CD4-positive, CD25-positive, alpha-beta regulatory T cell (primary cell): ENCODE data around the gene ASL. TPM values are rescaled to one million over a fixed set of nuclear protein-coding genes. Genes with fewer than 3 reads are reported as not detected.
"Not testable (repeated sequence)": the region's sequence is repeated elsewhere in the genome, so short reads cannot be mapped to it uniquely, and the experiment has no call there.

Source experiments
- ATAC-seq, 2 donors: fragments of 150-1000 bp; cut with Tn5 transposase; one replicate each; pipeline ENCODE4 v1.10.0; 2021; ENCODE audit warnings: low read depth in 2 of 2, moderate number of reproducible peaks in 2 of 2, moderate library complexity in 1 of 2
- DNase-seq, 3 donors: peaks; one replicate each; pipeline versions ENCODE4 v3.0.0 to v3.0.0-alpha.2; 2012 to 2022; ENCODE audit warnings: mixed read lengths in 1 of 3
- H3K27ac ChIP-seq: one replicate; pipeline ENCODE4 v1.7.0; 2013; ENCODE audit warnings: mild to moderate bottlenecking, low read length; ENCODE audit not compliant: insufficient read depth, poor library complexity, severe bottlenecking
- H3K27me3 ChIP-seq: one replicate; pipeline ENCODE4 v1.7.0; 2013; ENCODE audit warnings: low read length; ENCODE audit not compliant: control insufficient read depth, insufficient read depth
- H3K36me3 ChIP-seq: one replicate; pipeline ENCODE4 v1.7.0; 2013; ENCODE audit warnings: mild to moderate bottlenecking, low read length, moderate library complexity; ENCODE audit not compliant: control insufficient read depth, insufficient read depth
- H3K4me1 ChIP-seq: 2 replicates; pipeline ENCODE4 v1.7.0; 2013; ENCODE audit warnings: mild to moderate bottlenecking, low read length; ENCODE audit not compliant: insufficient read depth, control insufficient read depth, poor library complexity, severe bottlenecking
- H3K4me3 ChIP-seq: one replicate; pipeline ENCODE4 v1.7.0; 2013; ENCODE audit warnings: low read depth, mild to moderate bottlenecking, low read length, moderate library complexity
- H3K9me3 ChIP-seq, 2 experiments: 1 replicate in 1 of 2; 2 replicates in 1 of 2; pipeline ENCODE4 v1.7.0; 2013; ENCODE audit warnings: low read length in 2 of 2, mild to moderate bottlenecking in 1 of 2, moderate library complexity in 1 of 2; ENCODE audit not compliant: control insufficient read depth in 2 of 2
- H3K27ac Mint-ChIP-seq, 3 donors: one replicate each; pipeline ENCODE4 v1.8.0; 2020 to 2022; ENCODE audit warnings: mild to moderate bottlenecking in 3 of 3, mixed read lengths in 3 of 3, moderate library complexity in 2 of 3
- H3K27me3 Mint-ChIP-seq: one replicate; pipeline ENCODE4 v1.8.0; 2022; ENCODE audit warnings: mild to moderate bottlenecking, mixed read lengths
- H3K36me3 Mint-ChIP-seq: one replicate; pipeline ENCODE4 v1.8.0; 2020; ENCODE audit warnings: mixed read lengths
- H3K4me1 Mint-ChIP-seq, 4 donors: one replicate each; pipeline ENCODE4 v1.8.0; 2020 to 2022; ENCODE audit warnings: mixed read lengths in 4 of 4, mild to moderate bottlenecking in 1 of 4
- H3K4me3 Mint-ChIP-seq, 4 donors: one replicate each; pipeline ENCODE4 v1.8.0; 2020 to 2022; ENCODE audit warnings: mild to moderate bottlenecking in 4 of 4, mixed read lengths in 4 of 4, moderate library complexity in 3 of 4
- H3K9me3 Mint-ChIP-seq, 7 donors: one replicate each; pipeline ENCODE4 v1.8.0; 2020 to 2022; ENCODE audit warnings: mixed read lengths in 7 of 7, mild to moderate bottlenecking in 3 of 7, moderate library complexity in 2 of 7
- polyA plus RNA-seq, 4 donors: library from polyadenylated mRNA; unstranded; fragments of 300-500 nt; fragmentation: Illumina TruSeq; gene quantifications; one replicate each; pipeline ENCODE4 v1.2.3, GENCODE V29; 2021
- total RNA-seq: library from RNA; stranded (reverse); gene quantifications from one replicate; pipeline ENCODE4 v1.2.3, GENCODE V29; 2022

The ASL gene
- total and polyA plus RNA-seq, 5 donors from 2014 or later, result 9.2 to 16.6 (median 14.7) TPM

- peak overlapping the region in 2 of 3 donors; percentile 22 to 79 for H3K27ac Mint-ChIP-seq
- not testable (repeated sequence) for H3K9me3 Mint-ChIP-seq
Observed at GRCh38 chr7:66125781-66126352, 50.2 kb downstream of the ASL start.

GRCh38 chr7:66127172-66127571 lies 51.6 kb downstream of the ASL start:
- H3K27me3 Mint-ChIP-seq, ATAC-seq, H3K27me3 ChIP-seq, H3K36me3 Mint-ChIP-seq, H3K27ac ChIP-seq, H3K9me3 ChIP-seq, DNase-seq, H3K4me3 ChIP-seq, H3K4me3 Mint-ChIP-seq, H3K9me3 Mint-ChIP-seq: not testable (repeated sequence)
- H3K4me1 ChIP-seq, result peaks cover 12% of the 10 kb centered on the region
- Mint-ChIP-seq H3K4me1 (peaks cover 19 to 46% (median 32%) of the 10 kb centered on the region in 4 donors), H3K27ac (peak overlapping the region in 1 of 3 donors; percentile 15)
- peaks cover 21% of the 10 kb centered on the region for H3K36me3 ChIP-seq

More at GRCh38 chr7:66125781-66126352, 50.2 kb downstream of the ASL start:
- not testable (repeated sequence) for H3K27ac ChIP-seq, H3K27me3 Mint-ChIP-seq, H3K27me3 ChIP-seq, H3K9me3 ChIP-seq, ATAC-seq, H3K36me3 Mint-ChIP-seq, H3K36me3 ChIP-seq, DNase-seq, H3K4me3 Mint-ChIP-seq
- H3K4me1 Mint-ChIP-seq, result peaks cover 20 to 52% (median 36%) of the 10 kb centered on the region in 4 donors
- H3K4me1 ChIP-seq, result peaks cover 12% of the 10 kb centered on the region
- H3K4me3 ChIP-seq, result peak overlapping the region; percentile 35

GRCh38 chr7:66138994-66139752 lies 63.6 kb downstream of the ASL start:
- DNase-seq (no peak), ATAC-seq (no peak)
- Mint-ChIP-seq H3K4me1 (peaks cover 2 to 24% (median 11%) of the 10 kb centered on the region in 4 donors), H3K27ac (peak overlapping the region in 2 of 3 donors; percentile 23 to 66), H3K9me3 (peaks cover 0 to 2% (median 0%) of the 10 kb centered on the region in 7 donors), H3K4me3 (no peak overlapping the region), H3K36me3 (peaks cover 66% of the 10 kb centered on the region), H3K27me3 (no peaks in the 10 kb centered on the region)
- no peaks in the 10 kb centered on the region for H3K27me3 ChIP-seq
- H3K36me3 ChIP-seq, result peaks cover 66% of the 10 kb centered on the region
- H3K4me3 ChIP-seq, result no peak overlapping the region
- H3K9me3 ChIP-seq, result no peaks in the 10 kb centered on the region
- no peaks in the 10 kb centered on the region for H3K4me1 ChIP-seq
- H3K27ac ChIP-seq, result no peak overlapping the region

- no peak for DNase-seq
- Mint-ChIP-seq H3K27ac (peak overlapping the region in 1 of 3 donors; percentile 26), H3K9me3 (peaks cover 0 to 2% (median 0%) of the 10 kb centered on the region in 7 donors), H3K36me3 (peaks cover 66% of the 10 kb centered on the region), H3K27me3 (no peaks in the 10 kb centered on the region), H3K4me1 (peaks cover 2 to 23% (median 11%) of the 10 kb centered on the region in 4 donors), H3K4me3 (no peak overlapping the region)
- no peaks in the 10 kb centered on the region for H3K4me1 ChIP-seq
- H3K4me3 ChIP-seq, result no peak overlapping the region
- H3K27ac ChIP-seq, result no peak overlapping the region
- ATAC-seq, result no peak
- peaks cover 67% of the 10 kb centered on the region for H3K36me3 ChIP-seq
- no peaks in the 10 kb centered on the region for H3K9me3 ChIP-seq
- H3K27me3 ChIP-seq, result no peaks in the 10 kb centered on the region
Observed at GRCh38 chr7:66140924-66141323, 65.3 kb downstream of the ASL start.

GRCh38 chr7:66142334-66142733 lies 66.7 kb downstream of the ASL start:
- Mint-ChIP-seq H3K27ac (peak overlapping the region in 1 of 3 donors; percentile 21), H3K4me1 (peaks cover 2 to 24% (median 14%) of the 10 kb centered on the region in 4 donors), H3K9me3 (peaks cover 0 to 2% (median 0%) of the 10 kb centered on the region in 7 donors), H3K27me3 (no peaks in the 10 kb centered on the region), H3K4me3 (no peak overlapping the region), H3K36me3 (peaks cover 65% of the 10 kb centered on the region)
- DNase-seq, result no peak
- no peak for ATAC-seq
- H3K9me3 ChIP-seq, result no peaks in the 10 kb centered on the region
- no peaks in the 10 kb centered on the region for H3K27me3 ChIP-seq
- no peak overlapping the region for H3K27ac ChIP-seq
- H3K36me3 ChIP-seq, result peaks cover 69% of the 10 kb centered on the region
- H3K4me3 ChIP-seq, result no peak overlapping the region
- no peaks in the 10 kb centered on the region for H3K4me1 ChIP-seq

- peaks cover 68% of the 10 kb centered on the region for H3K36me3 ChIP-seq
- Mint-ChIP-seq H3K9me3 (peaks cover 0 to 2% (median 0%) of the 10 kb centered on the region in 7 donors), H3K4me3 (no peak overlapping the region), H3K27me3 (no peaks in the 10 kb centered on the region), H3K36me3 (peaks cover 58% of the 10 kb centered on the region), H3K27ac (no peak overlapping the region), H3K4me1 (peaks cover 2 to 21% (median 11%) of the 10 kb centered on the region in 4 donors)
- no peaks in the 10 kb centered on the region for H3K27me3 ChIP-seq
- H3K9me3 ChIP-seq, result no peaks in the 10 kb centered on the region
- DNase-seq (no peak), ATAC-seq (no peak)
- no peaks in the 10 kb centered on the region for H3K4me1 ChIP-seq
- H3K4me3 ChIP-seq, result no peak overlapping the region
- no peak overlapping the region for H3K27ac ChIP-seq
Observed at GRCh38 chr7:66142996-66143395, 67.4 kb downstream of the ASL start.
